Ishikawa (cell line): Measurements from ENCODE around the gene METRN.

ENCODE experiments used
- CEBPB ChIP-seq: IDR thresholded peaks from 2 replicates; pipeline ENCODE4 v1.6.1; 2012
- CREB1 ChIP-seq: IDR thresholded peaks from 2 replicates; pipeline ENCODE4 v1.6.1; 2012; ENCODE audit warnings: low read depth
- EGR1 ChIP-seq: IDR thresholded peaks from 2 replicates; pipeline ENCODE4 v1.6.1; 2012
- EP300 ChIP-seq: IDR thresholded peaks from 2 replicates; pipeline ENCODE4 v1.6.1; 2012; ENCODE audit warnings: borderline replicate concordance
- FOXM1 ChIP-seq: IDR thresholded peaks from 2 replicates; pipeline ENCODE4 v1.6.1; 2012; ENCODE audit warnings: low read depth, borderline replicate concordance
- NFIC ChIP-seq: IDR thresholded peaks from 2 replicates; pipeline ENCODE4 v1.6.1; 2012
- RAD21 ChIP-seq: IDR thresholded peaks from 2 replicates; pipeline ENCODE4 v1.6.1; 2012; ENCODE audit warnings: low read depth
- REST ChIP-seq: IDR thresholded peaks from 2 replicates; pipeline ENCODE4 v1.6.1; 2012; ENCODE audit warnings: low read depth, mild to moderate bottlenecking
- TAF1 ChIP-seq: IDR thresholded peaks from 2 replicates; pipeline ENCODE4 v1.6.1; 2012; ENCODE audit warnings: low read depth, mild to moderate bottlenecking
- TCF12 ChIP-seq: IDR thresholded peaks from 2 replicates; pipeline ENCODE4 v1.6.1; 2012; ENCODE audit warnings: low read depth
- TEAD4 ChIP-seq: IDR thresholded peaks from 2 replicates; pipeline ENCODE4 v1.6.1; 2012
- USF1 ChIP-seq: IDR thresholded peaks from 2 replicates; pipeline ENCODE4 v1.6.1; 2012
- YY1 ChIP-seq: IDR thresholded peaks from 2 replicates; pipeline ENCODE4 v1.6.1; 2012; ENCODE audit warnings: low read depth
- ZBTB7A ChIP-seq: IDR thresholded peaks from 2 replicates; pipeline ENCODE4 v1.6.1; 2012; ENCODE audit warnings: low read depth
- TF ChIP-seq, protein P1 (sequence below): IDR thresholded peaks from 2 replicates; pipeline ENCODE4 v1.6.1; 2012

The METRN gene

GRCh38 chr16:704047-704446 lies 10.9 kb upstream of the METRN start:
- TF ChIP-seq, protein P1, sequence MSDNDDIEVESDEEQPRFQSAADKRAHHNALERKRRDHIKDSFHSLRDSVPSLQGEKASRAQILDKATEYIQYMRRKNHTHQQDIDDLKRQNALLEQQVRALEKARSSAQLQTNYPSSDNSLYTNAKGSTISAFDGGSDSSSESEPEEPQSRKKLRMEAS, result no peak
- no peak for TF ChIP-seq FOXM1

DNA sequence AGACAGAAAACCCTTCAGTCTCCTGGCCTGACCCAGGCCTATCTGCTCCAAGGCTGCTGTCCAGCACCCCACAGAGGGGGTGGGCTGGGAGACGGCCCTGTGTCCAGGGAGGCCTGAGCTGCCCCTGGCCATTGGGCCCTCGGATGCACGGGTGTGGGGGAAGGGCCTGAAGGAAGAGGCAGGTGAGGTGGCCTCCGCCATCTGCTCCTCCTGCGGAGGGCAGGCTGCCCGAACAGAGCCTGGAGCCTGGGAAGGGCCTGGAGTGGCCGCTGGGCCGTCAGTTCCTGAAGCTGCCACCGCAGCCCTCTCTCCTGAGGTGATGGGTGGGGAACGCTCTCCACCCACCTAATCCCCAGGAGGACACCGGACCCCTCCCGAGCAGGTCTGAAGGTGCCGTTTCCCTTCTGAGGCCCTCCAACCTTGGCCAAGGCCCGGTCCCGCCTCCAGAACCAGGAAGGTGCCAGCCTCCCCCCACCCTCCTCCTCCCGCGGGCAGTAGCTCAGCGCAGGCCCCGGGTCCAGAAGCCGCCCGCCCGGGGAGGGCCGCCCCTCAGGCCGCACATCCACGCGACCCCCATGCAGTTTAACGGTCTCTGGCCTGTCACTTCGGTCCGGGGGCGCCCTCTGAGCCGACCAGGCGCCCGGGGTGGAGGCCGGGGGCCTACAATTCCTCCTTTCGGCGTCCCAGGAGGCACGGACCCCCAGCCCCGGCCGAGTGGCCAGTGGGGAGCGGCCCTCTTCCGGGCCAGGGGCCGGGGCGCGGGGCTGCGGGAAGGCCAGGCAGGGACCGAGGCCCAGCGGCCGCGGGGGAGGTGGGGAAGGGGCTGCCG lies 10.2 kb upstream of the METRN start:
- TF ChIP-seq TEAD4 (no peak), REST (peak; percentile 74)

DNA sequence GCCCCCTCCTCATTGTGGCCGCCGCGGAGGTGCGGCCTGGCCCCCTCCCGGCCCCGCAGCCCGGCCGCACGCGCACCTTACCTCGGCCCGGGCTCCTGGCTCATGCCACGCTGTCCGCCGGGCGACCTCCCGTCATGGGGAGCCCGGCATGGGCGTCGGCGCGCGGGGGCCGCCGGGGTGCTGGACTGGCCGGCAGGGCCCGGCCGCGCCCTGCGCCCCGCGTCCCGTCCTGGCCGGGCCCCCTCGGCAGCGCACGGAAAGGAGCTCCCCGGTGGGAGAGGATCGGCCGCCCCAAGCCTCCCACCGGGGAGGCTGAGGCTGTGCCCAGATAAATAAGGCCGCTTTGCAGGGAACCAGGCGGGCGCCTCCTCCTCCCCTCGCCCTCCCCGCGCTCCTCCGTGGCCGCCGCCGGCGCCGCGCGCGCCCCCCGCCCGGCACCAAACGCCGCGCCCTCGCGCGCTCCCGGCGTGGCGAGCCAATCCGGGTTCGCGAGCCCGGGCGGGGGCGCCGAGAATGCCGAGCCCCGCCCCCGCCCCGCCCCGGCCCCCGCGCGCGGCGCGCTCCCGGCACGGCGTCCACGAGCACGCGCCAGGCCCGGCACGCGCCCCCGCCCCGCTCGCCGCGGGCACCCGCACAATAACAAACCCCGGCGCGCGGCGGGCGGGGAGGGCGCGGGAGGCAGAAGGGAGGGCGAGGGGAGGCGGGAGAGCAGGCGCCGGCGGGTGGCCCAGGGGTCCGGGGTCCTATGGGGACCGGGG lies 9.3 kb upstream of the METRN start, which contains the start of gene FBXL16:
TSS of gene FBXL16 (minus strand) at position 371 of the 758 bp plus-strand sequence. CDS start 8,396 bp downstream, outside the sequence.
- no peak for TF ChIP-seq TAF1
- TF ChIP-seq EP300, result no peak
- TF ChIP-seq ZBTB7A, result no peak
- no peak for TF ChIP-seq REST
- TF ChIP-seq USF1, result no peak
- no peak for TF ChIP-seq RAD21
- no peak for TF ChIP-seq NFIC
- no peak for TF ChIP-seq FOXM1

DNA sequence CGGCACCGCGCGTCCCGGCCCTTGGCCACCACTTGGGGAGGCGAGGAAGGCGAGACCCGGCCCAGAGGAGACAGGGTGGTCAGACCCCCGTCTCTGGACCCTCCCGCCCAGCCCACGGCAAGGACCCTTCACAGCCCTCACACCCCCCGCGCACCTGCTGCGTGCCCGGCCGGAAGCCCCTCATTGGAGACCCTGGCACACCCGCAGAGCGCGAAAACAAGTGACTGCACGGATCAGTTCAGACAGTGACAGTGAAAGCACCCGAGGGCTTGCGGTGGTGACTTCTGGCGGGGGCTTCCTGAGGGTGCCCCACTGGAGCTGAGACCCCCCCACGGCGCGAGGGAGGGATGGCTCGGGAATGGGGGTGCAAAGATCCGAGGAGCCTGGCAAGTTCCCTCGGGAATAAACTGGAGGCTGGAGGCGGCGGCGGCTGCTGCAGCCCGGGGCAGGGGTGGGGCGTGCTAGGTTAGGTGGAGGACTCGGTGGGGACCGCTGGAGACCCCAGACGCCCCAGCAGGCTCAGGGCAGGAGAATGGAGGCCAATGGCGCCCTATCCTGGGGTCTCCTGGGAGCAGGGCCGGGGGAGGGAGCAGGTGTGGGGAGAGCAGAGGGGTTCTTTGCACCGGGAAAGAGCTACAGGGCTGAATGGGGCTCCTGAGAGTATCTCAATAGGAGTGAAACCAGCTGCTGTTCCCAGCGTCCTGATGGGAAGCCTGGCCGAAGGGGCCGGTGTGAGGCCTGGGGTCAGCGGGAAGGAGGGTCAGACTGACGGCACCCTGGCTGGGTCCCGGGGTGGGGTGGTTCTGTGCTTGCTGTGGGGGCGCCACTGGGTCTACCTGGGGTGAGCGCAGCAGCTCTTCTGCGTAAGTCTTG lies 8.5 kb upstream of the METRN start:
- TF ChIP-seq NFIC, result no peak
- TF ChIP-seq RAD21, result no peak
- TF ChIP-seq TCF12, result no peak
- TF ChIP-seq YY1, result no peak
- TF ChIP-seq EGR1, result no peak
- no peak for TF ChIP-seq CEBPB
- TF ChIP-seq CREB1, result no peak
- TF ChIP-seq TAF1, result no peak
- TF ChIP-seq FOXM1, result no peak
- TF ChIP-seq REST, result no peak
- no peak for TF ChIP-seq ZBTB7A
- TF ChIP-seq, protein P1, result no peak
- TF ChIP-seq TEAD4, result no peak
- no peak for TF ChIP-seq EP300
- TF ChIP-seq USF1, result no peak
